GM21825 (cell line): ENCODE measurements around the gene ERGIC1.

Experiments
- ATAC-seq: cut with Tn5 transposase; IDR thresholded peaks from one replicate; pipeline ENCODE4 v1.9.1; 2021; ENCODE audit warnings: mild to moderate bottlenecking, moderate library complexity; ENCODE audit not compliant: unreplicated experiment

The ERGIC1 gene

DNA sequence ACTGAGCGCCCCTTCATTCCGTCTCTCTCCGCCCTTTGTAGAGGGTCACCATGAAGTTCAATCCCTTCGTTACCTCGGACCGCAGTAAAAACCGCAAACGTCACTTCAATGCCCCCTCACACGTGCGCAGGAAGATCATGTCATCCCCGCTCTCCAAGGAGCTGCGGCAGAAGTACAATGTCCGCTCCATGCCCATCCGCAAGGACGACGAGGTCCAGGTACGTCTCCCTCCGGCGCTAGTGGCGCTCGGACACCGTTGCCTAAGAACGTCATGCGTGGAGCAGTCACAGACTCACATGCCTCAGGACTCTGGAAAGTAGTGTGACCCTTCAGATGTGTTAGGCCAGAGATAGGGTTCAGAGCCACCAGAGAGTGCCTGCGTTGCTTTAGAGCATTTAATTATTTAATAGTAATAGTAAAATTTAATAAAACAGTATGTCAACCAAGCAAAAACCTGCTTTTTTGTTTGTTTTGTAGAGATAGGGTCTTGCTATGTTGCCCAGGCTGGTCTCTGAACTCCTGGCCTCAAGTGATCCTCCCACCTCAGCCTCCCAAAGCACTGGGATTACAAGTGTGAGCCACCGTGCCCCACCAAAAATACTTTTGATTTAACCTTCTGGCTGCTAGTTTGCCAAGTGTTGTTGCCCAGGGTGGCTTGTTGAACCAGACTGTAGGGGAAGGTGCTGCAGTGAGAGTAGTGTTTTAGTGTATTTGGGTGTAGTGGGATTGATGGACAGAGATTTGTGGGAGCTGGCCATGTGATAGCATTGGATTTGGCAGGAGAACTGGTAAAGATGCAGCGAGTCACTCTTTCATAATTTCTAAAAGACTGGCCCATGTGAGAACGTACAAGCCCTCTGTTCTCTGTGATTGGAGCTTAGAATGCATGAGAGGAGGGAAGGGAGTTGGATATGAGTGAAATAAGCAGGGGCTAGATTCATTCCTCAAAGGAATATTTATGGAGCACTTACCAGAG is 126.1 kb downstream of the ERGIC1 start:
- ATAC-seq: no peak

DNA sequence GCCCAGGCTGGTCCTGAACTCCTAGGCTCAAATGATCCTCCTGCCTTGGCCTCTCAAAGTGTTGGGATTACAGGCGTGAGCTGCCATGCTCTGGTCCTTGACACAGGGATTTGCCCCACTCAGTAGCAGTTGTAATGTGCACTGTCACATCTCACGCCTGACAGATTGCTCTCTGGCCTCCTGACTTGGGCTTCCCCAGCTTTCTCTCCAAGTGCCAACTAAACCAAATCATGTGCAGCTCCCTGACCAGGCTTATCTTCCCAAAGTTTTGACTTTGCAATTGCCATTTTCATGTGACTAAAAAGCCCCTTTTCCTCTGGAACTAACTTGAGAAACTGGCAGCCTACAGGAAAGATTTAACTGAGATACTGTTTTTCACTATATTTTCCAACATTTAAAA is 135.9 kb downstream of the ERGIC1 start:
- ATAC-seq: no peak

DNA sequence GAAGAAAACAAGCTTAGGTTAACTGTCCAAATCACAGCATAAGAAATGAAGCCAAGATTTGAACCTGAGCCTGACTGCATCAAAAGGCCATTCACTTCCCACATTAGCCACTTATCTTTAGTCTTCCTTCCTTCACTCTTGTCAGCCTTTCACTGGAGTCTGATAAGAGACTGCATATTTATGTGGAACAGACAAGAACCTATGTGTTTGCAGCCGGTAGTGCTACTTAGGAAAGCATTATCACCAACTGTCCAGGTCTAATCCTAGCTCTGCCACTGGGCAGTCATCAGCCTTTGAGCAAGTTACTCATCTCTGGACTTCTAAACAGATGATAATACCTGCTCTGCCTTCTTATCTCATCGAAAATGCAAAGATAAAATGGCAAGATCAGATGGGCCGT is 137.4 kb downstream of the ERGIC1 start:
- no peak for ATAC-seq

DNA sequence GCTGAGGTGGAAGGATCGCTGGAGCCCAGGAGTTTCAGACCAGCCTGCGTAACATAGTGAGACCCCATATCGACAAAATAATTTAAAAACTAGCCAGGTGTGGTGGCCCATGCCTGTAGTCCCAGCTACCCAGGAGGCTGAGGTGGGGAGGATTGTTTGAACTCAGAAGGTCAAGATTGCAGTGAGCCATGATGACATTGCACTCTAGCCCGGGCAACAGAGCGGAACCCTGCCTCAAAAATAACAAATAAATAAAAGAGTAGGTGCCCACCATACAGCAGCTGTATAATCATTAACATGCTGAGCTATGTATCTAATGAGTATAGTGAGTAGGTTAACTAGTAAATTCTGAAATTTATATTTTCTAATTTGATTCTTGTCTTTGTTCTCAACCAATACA is 138.5 kb downstream of the ERGIC1 start:
- no peak for ATAC-seq

DNA sequence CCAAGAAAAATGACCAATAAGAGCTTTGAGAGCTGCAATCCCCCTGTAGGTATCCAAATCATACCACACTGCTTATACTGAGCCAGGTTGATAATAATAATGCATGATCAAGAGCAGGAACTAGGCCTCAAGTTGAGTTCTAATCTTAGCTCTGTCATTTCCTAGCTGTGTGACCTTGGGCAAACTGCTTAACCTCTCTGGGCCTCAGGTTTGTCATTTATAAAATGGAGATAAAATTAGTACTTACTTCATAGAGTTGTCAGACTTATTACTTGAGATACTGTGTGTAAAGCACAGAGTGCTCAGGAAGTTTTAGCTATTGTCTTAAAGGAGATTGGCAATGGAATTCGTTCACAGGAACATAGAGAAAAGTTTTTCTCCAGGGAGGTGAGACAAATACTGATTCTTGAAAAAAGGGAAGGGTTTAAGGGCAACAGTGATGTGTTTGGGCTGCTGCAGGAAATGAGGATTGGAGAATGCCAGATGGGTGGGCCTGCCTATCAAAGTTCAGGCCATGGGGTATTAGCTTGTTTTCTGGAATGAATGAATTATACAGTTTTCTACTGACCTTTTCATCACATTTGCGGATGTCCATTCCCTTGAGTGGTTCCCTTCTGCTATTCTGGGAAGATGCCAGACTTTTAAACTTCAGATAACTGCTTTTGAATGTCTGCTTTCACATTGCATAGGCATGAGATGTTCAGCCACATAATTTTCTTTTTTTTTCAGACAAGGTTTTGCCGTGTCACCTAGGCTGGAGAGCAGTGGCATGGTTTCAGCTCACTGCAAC is 139.3 kb downstream of the ERGIC1 start:
- ATAC-seq: no peak

DNA sequence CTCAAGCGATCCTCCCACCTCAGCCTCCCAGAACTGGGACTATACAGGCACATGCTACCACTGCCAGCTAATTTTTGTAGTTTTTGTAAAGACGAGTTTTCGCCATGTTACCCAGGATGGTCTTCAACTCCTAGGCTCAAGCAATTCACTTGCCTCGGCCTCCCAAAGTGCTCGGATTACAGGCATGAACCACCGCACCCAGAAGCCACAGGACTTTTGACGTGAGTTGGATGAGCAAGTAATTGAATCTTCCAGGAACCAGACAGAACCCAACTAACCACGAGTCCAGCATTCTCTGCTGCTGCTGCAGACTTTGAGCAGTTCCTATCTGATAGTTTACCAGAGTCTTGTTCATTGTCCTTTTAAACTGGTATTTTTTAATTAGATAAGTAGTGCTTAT is 139.9 kb downstream of the ERGIC1 start:
- no peak for ATAC-seq

DNA sequence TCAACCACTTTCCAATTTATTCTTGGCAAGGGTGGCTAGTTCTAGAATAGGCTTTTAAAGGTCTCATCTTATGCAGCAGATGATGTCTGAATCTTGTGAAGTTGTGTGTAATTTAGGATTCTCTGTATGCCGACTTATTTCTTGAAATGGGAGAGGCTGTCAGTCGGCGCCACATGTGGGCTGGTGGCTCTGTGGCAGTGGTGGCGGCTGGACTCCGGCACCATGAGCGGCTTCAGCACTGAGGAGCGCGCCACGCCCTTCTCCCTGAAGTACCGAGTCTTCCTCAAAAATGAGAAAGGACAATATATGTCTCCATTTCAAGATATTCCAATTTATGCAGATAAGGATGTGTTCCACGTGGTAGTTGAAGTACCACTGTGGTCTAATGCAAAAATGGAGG is 141.2 kb downstream of the ERGIC1 start:
- ATAC-seq: no peak

DNA sequence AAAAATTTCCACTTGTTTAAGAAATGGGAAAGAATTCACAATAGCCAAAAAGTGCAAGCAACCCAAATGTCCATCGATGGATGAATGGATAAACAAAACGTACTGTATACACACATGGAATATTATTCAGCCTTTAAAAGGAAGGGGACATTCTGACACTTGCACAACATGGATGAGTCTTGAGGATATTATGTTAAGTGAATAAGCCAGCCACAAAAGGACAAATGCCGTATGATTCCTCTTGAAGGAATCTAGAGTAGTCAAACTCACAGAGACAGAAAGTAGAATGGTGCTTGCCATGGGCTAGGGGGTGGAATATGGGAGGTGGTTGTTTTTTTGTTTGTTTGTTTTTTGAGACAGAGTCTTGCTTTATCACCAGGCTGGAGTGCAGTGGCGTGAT is 145.7 kb downstream of the ERGIC1 start:
- ATAC-seq: no peak

DNA sequence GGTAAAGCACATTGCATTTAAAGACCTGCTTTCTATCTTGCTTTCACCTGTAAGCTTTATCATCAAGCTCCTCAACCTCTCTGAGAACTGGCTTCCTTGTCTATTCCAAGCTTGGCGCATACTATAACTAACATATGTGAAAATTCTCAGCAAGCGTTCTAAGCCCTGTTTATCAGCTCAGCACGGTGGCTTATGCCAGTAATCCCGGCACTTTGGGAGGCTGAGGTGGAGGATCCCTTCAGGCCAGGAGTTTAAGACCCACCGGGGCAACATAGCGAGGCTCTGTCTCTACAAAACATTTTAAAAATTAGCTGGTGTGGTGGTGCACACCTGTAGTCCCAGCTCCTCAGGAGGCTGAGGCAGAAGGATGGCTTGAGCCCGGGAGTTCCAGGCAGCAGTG is 147.9 kb downstream of the ERGIC1 start:
- ATAC-seq: no peak

DNA sequence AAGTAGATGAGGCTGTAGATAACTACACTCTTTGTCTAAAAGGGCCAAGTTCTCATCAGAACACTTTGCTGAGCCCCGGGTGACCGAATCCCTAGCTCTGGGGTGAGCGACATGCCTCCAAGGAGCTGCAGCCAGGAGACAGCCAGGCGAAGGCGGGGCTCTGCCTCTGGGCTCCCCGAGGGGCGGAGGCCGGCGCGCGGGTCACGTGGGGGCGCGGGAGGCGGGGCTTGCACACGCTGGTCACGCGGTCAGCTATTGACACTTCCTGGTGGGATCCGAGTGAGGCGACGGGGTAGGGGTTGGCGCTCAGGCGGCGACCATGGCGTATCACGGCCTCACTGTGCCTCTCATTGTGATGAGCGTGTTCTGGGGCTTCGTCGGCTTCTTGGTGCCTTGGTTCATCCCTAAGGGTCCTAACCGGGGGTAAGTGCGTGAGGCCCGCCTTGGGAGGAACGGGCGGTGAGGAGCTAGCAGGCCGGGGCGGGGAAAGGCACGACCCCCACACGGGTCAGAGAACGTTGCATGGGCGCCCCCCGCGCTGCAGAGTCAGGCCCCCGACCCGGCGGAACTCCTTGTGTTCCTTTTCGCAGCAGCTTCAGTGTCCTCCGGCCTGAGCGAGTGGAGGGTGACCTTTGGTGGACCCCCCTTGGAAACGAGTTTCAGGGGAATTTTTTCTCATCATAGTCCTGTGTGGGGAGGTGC is 149.6 kb downstream of the ERGIC1 start, which contains the start of gene ATP6V0E1:
Gene ATP6V0E1, plus strand, starts transcription at position 230 of the 702 bp plus-strand sequence. Its CDS starts 90 bp downstream, at position 320.
- peak; percentile 92 for ATAC-seq

DNA sequence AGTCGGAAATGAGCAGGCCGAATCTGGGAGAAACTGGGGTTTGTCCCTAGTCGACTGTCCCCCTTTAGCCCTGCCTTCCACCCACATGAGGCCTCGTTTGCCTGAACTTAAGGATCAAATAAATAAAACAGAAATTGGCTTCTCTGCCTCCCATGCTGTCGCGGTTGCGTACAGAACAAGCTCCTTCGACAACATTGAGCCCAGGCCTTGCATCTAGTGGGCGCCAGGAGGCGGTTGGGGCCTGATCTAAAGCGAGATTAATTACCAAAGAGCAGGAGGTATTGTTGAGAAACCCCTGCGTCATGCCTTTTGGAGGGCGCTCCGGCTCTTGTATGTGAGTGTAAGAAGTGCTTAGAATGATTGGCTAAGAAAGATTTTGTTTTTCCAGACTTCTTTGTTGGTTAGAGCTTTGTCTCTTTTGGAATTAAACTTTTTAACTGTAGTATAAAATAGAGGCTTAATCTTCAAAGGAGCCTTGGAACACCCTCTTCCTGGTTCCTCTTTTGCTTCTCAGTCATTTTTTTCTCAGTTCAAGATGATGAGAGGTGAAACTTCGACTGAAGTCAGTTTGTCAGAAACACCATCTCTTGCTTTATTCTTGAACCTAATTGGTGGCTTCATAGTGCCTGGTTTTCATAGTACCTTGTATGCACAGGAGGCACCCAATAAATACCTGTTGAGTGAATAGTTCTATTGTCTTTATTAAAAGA is 150.3 kb downstream of the ERGIC1 start:
- peak; percentile 62 for ATAC-seq

DNA sequence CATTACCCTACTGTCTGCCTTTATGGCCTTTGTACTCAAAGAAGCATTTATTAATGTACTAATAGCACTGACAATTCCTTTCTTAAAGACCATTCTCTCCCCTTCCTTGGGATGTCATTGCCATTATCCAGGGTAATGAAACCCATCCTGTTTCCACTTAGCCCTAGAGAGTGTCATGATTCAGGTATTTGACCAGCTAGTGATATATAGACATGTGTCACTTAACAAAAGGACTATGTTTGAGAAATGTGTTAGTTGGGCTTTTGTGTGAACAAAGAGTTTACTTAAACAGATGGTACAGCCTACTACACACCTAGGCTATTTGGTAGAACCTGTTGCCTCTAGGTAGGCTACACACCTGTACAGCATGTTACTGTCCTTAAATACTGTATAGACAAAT is 151.5 kb downstream of the ERGIC1 start:
- ATAC-seq: no peak

DNA sequence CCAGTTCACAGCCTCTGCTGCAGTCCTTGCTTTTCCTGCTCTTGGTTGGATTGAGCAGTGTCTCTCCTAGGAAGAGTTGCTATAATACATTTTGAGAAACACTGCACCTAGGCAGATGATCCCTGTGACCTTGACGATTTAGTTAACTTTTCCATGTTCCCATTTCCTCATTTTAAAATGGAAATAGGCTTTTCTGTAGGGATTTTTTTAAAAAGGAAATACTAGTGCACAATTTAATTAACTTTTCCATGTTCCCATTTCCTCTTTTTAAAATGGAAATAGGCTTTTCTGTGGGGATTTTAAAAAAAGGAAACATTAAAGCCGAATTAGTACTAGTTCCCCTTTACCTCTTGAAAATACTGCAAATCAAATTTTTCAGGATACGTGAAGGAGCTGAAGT is 154.2 kb downstream of the ERGIC1 start:
- no peak for ATAC-seq

DNA sequence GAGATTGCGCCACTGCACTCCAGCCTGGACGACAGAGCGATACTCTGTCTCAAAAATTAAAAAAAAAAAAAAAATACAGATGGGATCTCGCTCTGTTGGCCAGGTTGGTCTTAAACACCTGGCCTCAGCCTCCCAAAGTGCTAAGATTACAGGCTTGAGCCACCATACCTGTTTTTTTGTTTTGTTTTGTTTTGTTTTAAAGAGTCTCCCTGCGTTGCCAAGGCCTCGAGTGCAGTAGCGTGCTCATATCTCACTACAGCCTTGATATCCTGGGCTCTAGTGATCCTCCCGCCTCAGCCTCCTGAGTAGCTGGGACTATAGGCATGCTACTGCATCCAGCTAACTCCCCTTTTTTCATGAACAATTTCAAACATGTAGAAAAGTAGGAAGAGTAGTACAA is 156.7 kb downstream of the ERGIC1 start:
- ATAC-seq: no peak

DNA sequence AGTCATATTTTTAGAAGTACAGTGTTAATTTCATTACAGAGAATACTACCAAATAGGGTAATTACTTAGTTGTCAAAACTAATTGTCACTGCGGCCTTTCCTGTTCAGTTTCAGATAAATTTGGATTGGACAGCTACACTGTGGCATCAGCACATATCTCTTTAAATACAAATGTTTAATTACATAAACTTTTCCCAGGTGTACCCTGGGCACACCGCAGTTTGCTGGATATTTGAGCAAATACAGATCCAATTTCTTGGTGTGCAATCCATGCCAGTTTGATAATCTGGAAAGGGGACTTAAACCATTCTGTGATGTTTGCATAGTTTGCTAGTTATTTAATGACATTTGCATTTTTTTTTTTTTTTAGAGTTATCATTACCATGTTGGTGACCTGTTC is 160.4 kb downstream of the ERGIC1 start:
- no peak for ATAC-seq

DNA sequence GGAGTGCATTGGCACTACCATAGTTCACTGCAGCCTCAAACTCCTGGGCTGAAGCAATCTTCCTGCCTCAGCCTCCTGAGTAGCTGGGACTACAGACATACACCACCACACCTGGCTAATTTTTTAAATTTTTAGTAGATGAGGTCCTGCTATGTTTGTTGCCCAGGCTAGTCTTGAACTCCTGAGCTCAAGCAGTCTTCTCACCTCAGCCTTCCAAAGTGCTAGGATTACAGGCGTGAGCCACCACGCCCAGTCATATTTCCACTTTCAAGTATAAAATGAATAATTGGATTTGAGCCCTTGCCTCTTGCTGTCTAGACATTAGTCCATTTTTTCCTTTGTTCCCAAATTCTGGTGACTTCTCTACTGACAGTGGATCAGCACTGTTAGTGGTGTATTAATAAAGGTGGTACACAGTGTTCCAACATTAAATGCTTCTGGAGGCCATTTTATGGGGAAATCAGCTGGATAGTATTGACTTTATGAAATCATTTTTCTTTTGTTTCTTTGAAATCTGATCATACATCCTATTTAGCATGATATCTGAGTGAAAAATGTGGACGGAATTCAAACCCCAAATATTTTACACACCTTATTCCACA is 165.4 kb downstream of the ERGIC1 start:
- ATAC-seq: no peak

DNA sequence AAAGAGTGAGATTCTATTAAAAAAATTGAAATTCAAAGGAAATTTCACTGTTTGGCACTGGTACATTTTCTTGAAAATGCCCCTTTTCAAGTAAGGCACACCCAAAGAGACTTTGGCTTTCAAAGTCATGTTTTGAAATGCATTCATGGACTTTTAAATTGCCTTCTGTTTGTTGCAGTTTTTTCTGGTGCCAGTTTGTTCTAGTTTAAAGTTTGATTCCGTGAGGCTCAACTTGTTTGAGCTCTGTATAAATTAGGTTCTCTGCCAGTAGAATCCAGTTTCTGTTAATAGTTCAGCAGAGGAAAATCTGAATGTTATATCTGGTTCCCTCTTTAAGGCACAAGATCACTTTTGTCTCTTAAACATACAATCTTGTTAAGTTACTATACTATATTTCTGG is 165.9 kb downstream of the ERGIC1 start:
- no peak for ATAC-seq

DNA sequence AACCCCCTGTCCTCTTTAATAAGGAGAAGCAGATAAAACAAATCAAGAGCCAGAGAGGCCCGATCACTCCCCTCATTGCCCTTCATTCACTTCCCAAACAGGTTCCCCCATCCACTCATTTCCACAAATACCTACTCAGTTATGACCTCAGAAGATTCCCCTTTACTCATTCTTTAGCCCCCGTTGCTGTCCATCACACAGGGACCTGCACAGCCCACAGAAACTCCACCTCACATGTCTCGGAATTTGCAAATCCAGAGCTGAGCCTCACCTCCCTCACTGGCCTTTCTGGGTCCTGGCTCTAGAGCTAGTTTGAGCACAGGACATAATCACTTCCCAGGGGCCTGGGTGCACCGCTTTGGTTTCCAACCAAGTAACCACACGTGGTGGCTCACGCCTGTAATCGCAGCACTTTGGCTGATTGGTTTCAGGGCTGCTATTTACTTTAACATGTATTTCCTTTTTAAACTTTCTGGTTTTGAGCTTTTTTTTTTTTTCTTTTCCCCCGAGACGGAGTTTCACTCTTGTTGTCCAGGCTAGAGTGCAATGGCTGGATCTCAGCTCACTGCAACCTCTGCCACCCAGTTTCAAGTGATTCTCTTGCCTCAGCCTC is 167.3 kb downstream of the ERGIC1 start:
- peak; percentile 87 for ATAC-seq
